Effector CD4-positive, alpha-beta T cell (primary cell): Measurements from ENCODE around the gene CIAO2B.
"Not testable (repeated sequence)": the region's sequence is repeated elsewhere in the genome, so short reads cannot be mapped to it uniquely, and the experiment has no call there.

Experiments used
- DNase-seq: peaks from one replicate; pipeline ENCODE4 v3.0.0-alpha.2; 2020
- total RNA-seq: gene quantifications from one replicate; lab custom pipeline; 2026; lab: John Stamatoyannopoulos, UW

CIAO2B gene
- total RNA-seq = 23.1 reads per million, percentile 50 among the genes with 10 or more reads in this experiment

DNA sequence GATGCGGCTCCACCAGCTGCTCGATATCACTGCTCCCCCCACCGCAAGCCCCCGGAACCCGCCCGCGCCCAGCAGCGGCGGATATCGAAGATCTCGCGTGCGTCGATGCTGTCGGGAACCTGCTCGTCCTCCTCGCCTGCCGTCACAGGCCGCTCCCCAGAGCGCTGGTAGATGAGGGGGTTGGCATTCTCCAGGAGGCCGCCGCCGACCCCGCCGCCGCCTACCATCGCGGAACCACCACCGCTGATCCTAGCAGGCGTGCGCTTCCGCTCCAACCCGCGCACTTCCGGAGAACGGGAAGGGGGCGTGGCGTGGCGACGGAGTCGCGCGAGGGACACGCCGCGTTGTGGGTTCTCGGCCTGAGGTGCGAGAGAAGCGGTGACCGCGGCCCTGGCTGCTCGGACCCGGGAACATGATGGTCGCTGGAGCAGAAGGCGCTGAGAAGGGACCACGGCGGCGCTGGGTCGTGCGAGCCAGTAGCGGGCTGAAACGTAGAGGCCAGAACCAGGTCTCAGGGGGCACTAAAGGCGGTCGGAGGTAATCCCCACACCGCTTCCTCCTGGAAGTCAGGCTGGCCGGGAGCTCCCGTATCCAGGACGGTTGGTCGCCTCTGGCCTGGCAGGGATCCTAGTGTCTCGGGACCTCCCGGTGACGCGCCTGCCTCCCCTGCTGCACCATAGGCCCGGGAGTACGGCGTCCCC, at the start of gene CIAO2B:
Gene CIAO2B (minus strand): TSS at position 265 of the 701 bp plus-strand sequence. CDS start 38 bp downstream, at position 227.
- peak; percentile 85 for DNase-seq

DNA sequence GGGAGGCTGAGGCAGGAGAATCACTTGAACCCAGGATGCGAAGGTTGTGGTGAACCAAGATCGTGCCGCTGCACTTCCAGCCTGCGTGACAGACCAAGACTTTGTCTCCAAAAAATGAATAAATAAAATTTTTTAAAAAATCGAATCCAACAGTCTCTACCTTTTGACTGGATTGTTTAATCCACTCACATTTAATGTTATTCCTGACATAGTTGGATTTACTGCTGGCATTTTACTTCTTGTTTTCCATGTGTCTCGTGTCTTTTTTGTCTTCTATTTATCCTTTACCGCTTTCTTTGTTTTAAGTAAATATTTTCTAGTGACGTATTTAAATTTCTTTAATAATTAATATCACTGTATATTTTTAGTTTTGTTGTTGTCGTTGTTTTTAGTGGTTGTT, 48.8 kb upstream of the CIAO2B start:
- DNase-seq = no peak

GRCh38 chr16:66979011-66979717, 45.0 kb upstream of the CIAO2B start:
- no peak for DNase-seq

- peak; percentile 89 for DNase-seq
Observed at GRCh38 chr16:66977341-66978113, 43.3 kb upstream of the CIAO2B start.

DNA sequence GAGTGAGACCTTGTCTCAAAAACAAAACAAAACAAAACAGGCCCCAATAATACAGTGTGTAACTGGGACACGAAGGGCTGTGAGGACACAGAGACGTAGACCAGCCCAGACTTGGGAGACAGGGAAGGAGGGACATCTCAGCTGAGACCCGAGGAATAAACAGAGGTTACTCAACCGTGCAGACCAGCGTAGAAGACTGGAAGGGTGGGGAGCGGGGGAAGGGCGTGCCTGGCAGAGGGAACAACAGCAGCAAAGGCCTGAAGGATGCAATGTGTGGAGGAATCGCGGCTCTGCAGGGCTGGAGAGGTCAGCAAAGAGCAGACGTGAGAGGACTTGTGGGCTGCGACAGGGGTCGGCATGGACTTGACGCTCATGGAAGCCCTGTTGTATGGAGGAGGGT, 42.5 kb upstream of the CIAO2B start:
- no peak for DNase-seq

- DNase-seq = no peak
Observed at GRCh38 chr16:66975302-66975893, 41.2 kb upstream of the CIAO2B start.

DNA sequence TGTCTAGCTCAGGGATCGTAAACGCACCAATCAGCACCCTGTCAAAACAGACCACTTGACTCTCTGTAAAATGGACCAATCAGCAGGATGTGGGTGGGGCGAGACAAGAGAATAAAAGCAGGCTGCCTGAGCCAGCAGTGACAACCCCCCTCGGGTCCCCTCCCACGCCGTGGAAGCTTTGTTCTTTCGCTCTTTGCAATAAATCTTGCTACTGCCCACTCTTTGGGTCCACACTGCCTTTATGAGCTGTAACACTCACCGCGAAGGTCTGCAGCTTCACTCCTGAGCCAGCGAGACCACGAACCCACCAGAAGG, 40.7 kb upstream of the CIAO2B start:
- DNase-seq = not testable (repeated sequence)

GRCh38 chr16:66974156-66974931, 40.1 kb upstream of the CIAO2B start:
- DNase-seq = not testable (repeated sequence)

- no peak for DNase-seq
Observed at GRCh38 chr16:66973716-66974115, 39.5 kb upstream of the CIAO2B start.

- DNase-seq = no peak
Observed at GRCh38 chr16:66972983-66973382, 38.8 kb upstream of the CIAO2B start.

DNA sequence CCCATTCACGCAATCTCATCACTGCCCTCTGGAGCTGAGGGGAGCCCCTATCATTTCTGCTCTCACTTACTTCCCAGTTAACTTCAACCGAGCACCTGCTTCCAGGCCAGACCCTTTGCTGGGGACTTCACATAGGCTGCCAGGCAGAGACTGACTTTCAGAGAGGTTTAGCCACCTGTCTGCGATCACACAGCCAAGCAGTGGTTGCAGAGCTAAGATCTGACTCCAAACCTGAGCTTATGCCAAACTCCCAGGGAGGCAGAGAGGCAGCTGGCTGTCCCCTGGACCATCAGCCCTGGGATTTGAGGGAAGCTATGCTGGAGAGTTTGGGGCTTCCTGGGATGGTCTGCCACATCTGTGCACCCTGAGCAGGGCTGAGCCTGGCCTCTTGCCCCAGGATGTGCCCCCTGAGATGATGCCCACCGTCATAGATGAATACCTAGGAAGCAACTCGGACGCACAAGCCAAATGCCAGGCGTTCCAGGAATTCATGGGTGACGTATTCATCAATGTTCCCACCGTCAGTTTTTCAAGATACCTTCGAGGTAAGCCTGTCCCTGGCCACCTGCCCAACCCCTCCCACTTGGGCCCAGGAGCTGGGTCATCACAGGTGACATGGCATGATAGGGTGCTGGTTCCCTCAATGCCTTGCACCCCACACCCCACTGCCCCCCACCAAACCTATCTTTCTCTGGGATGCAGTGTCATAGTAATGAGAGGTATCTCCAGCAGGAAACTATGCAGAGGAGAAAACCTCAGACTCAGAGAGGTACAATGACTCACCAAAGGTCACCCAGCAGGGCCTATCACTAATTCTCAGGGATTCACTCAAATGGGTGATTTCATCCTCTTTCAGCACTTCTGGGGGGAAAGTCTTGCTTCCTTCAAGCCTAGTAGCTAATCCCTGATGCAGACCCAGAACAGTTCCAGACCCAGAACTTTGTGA, 36.8 kb upstream of the CIAO2B start:
- DNase-seq = no peak

DNA sequence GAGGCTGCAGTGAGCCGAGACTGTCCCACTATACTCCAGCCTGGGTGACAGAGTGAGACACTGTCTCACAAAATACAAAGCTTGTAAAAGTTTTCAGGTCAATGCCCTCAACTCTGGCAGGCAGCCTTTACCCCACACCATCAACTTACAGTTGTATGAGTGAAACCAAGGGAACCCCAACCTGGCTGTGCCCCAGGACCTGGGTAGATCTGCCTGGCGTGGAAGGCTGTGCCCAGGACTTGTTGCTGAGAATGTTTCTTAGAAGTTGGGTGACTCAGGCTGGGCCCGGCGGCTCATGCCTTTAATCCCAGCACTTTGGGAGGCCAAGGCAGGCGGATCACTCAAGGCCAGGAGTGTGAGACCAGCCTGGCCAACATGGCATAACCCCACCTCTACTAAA, 34.6 kb upstream of the CIAO2B start:
- no peak for DNase-seq

DNA sequence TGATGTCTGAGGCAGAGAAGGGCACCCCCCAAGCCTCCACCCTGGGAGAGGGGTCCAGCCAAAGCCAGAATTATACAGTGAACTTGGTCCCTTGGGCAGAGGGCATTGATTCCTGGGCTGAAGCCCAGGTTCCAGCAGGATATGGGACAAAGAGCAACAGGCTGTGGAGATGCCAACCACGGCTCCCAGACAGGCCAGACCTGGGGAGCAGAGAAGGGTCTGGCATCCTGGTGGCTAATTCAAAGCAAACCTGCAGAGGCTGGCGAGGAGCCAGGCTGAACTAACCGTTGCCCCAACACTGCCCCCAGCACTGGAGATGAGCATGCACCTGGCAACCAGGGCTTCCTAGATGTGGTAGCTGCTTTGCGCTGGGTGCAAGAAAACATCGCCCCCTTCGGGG, 29.8 kb upstream of the CIAO2B start:
- no peak for DNase-seq

DNA sequence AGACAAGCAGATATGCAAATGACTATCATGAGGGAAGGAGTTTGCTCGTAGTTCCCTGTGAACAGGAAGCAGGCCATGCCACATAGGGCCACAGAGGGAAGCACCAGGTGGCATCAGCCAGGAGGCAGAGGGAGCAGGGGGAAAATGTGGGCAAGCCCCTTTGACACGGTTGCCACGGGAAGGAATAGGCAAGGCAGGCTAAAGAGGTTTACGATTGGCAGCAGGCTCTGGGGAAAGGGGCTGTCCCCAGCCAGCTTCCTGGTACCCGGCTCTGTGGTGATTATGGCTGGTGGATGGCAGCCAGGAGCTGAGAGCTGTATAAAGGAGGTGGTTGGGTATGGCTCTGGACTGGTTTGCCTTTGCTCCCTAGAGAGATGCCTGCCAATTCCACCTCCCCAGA, 27.7 kb upstream of the CIAO2B start:
- no peak for DNase-seq

DNA sequence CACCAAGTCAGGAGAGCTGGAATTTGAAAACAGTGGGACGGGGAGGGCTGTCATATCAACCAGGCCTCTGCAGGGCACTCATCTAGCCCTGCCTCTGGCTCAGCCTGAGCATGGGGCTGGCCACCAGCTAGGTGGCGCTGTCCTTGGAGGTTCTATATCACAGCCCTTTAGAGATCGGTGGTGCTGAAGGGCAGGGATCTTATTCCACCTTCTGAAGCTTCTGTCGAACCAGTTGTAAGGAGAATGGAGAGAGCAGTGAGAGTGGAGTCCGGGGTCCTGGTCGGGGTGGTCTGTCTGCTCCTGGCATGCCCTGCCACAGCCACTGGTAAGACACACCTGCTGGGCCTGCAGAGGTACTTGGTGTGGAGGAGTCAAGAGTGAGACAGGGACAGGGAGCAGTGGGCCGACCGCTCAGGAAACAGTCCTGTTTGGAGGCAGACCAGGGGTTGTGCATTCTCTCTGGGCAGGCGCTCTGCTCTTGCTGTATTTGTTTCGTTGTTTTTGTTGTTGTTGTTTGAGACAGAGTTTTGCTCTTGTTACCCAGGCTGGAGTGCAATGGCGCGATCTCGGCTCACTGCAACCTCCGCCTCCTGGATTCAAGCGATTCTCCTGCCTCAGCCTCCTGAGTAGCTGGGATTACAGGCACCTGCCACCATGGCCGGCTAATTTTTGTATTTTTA, 27.0 kb upstream of the CIAO2B start, which contains the start of gene CES3:
Gene CES3 (plus strand): TSS at position 202 of the 680 bp plus-strand sequence. CDS start 42 bp downstream, at position 244.
- DNase-seq = no peak

DNA sequence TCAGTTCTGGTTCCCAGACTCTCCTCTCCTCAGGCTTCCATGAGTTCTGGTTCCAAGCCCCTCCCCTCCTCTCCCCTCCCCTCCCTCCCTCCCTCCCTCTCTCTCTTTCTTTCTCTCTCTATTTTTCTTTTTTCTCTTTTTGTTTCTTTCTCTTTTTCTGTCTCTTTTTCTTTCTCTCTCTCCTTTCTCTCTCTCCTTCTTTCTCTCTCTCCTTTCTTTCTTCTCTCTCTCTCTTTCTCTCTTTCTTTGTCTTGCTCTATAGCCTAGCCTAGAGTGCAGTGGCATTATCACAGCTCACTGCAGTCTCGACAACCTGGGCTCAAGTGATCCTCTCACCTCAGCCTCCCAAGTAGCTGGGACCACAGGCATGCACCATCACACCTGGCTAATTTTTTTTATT, 26.1 kb upstream of the CIAO2B start:
- no peak for DNase-seq

DNA sequence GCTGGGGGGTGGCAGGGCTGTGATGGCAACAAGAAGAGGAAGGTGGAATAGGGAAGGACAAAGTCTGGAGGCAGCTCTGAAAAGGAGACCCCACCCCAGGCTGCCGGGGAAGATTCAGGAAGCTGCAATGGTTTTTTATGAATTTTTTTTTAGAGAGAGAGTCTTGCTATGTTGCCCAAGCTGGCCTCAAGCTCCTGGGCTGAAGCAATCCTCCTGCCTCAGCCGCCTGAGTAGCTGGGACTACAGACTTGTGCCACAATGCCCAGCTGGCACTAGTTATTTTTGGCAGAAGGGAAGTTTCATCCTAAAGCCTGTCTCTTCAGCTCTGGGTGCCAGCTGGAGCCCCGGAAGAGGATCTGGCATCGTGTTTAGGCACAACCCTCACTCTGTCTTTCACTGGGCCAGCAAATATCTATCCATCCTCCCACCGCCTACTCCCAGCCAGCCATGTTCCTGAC, 25.5 kb upstream of the CIAO2B start:
- no peak for DNase-seq

DNA sequence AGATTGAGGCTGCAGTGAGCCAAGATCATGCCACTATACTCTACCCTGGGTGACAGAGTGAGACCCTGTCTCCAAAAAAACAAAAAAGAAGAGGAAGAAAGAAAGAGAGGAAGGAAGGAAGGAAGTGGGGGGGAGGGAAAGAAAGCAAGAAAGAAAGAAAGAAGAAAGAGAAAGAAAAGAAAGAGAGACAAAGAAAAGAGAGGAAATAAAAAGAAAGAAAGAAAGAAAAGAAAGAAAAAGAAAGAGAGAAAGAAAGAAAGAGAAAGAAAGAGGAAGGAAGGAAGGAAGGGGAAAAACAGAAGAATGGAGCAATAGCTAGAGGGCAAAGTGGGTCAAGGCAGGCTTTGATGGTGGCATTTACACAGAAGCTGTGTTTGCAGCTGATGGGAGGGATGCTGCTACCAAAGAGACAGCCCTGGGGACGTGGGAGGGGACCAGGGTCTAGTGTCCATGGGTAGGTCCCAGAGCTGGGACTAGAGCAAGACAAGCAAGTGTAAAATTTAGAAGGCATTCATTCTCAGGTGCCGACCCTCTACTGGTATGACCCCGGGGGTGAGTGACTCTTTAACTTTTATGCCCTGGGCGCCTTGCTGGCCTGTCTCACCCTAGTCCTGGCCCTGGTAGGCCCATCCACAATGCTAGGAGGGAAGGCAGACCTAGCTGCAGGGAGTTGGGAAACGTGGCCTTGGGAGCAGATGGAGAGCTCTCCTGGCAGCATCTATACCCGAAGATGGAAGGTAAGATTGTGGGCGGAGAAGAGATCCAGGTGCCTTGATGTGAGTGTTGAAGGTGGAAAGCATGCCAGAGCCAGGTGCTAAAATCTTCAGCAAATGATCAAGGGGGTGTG, 24.9 kb upstream of the CIAO2B start:
- DNase-seq = no peak

GRCh38 chr16:66956154-66956457, 21.9 kb upstream of the CIAO2B start:
- not testable (repeated sequence) for DNase-seq
